Measurements from ENCODE around the gene BLOC1S4.

DNA sequence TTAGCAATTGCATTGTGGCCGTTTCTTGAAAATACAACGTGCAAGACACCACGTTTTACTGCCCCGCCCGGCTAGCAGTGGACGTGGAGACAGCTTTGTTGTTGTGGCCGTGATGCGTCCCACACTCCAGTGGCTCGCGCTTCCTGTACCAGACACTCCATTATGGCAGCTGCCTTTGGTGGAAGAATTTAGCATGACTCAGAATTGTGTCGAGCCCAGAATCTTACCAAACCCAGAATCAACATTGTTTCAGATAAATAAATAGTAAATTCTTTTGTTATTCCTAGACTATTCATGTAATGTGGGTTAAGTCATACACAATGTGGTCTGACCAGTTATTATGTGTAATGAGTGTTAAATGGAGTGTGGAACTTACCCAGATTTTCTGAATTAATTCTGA, 47.6 kb upstream of the BLOC1S4 start:
- TF ChIP-seq EZH2phosphoT487 (IDR thresholded peaks at IDR 0.05; ENCODE audit: insufficient read depth, low read depth): no peak
- TF ChIP-seq EZH2 (IDR thresholded peaks at IDR 0.05; ENCODE audit: insufficient read depth, poor library complexity, severe bottlenecking): no peak

All from GM23248 (cell line).